Ectodermal cell (in vitro differentiated cells): ENCODE data around the gene CCDC148.

Source experiments
- H3K27ac ChIP-seq: 2 replicates; pipeline ENCODE4 v1.7.0; 2013; ENCODE audit warnings: mild to moderate bottlenecking, low read depth, low read length; ENCODE audit not compliant: insufficient read depth, poor library complexity, severe bottlenecking
- H3K27me3 ChIP-seq: 2 replicates; pipeline ENCODE4 v1.7.0; 2013; ENCODE audit warnings: mild to moderate bottlenecking, low read length; ENCODE audit not compliant: insufficient read depth, control insufficient read depth, poor library complexity, severe bottlenecking
- H3K36me3 ChIP-seq: one replicate; pipeline ENCODE4 v1.7.0; 2013; ENCODE audit warnings: low read length; ENCODE audit not compliant: control insufficient read depth, insufficient read depth
- H3K4me1 ChIP-seq: one replicate; pipeline ENCODE4 v1.7.0; 2013; ENCODE audit warnings: low read length; ENCODE audit not compliant: control insufficient read depth, insufficient read depth
- H3K4me3 ChIP-seq: 2 replicates; pipeline ENCODE4 v1.7.0; 2013; ENCODE audit warnings: low read depth, low read length, control low read depth; ENCODE audit not compliant: insufficient read depth
- H3K9me3 ChIP-seq: 2 replicates; pipeline ENCODE4 v1.7.0; 2013; ENCODE audit warnings: mild to moderate bottlenecking, low read length, moderate library complexity; ENCODE audit not compliant: control insufficient read depth
- WGBS, 2 experiments: methylation state at CpG; one replicate each; pipeline ENCODE4 v1.1.7; 2013; ENCODE audit warnings: missing lambda C conversion rate in 2 of 2; 5-methylcytosine and 5-hydroxymethylcytosine counted together

The CCDC148 gene

GRCh38 chr2:158124896-158125295, 331.7 kb downstream of the CCDC148 start:
- Histone ChIP-seq H3K4me3 (no peak overlapping the region), H3K36me3 (no peaks in the 10 kb centered on the region), H3K9me3 (no peaks in the 10 kb centered on the region), H3K4me1 (no peaks in the 10 kb centered on the region), H3K27me3 (no peaks in the 10 kb centered on the region), H3K27ac (no peak overlapping the region)
- WGBS, 2 experiments = 85 to 90% methylated on average over 2 of the region's 2 CpGs
